T-helper 1 cell treated with Interleukin-12 subunit alpha and Interleukin-12 subunit beta and Interleukin-4 antibody, amounts not matched to agents 30 ng/mL and 1 ng/mL, for 36 hours (primary cell): ENCODE measurements around the gene RAB5B. TPM values are rescaled to one million over a fixed set of nuclear protein-coding genes. Genes with fewer than 3 reads are reported as not detected.

Experiments used
- intact Hi-C: fragments of 100-400 bp; cut with micrococcal nuclease; formaldehyde crosslinking; loops from one replicate; pipeline ENCODE4 v1.15.1; 2024
- total RNA-seq: library from RNA; stranded (reverse); gene quantifications from 2 replicates; pipeline ENCODE4 v1.2.3, GENCODE V29; 2022

The RAB5B gene
- total RNA-seq, 1 donor from 2014 or later, result 68.8 TPM

GRCh38 chr12:56010111-56010570 is 36.3 kb downstream of the RAB5B start:
- intact Hi-C loops, result no loop called here

DNA sequence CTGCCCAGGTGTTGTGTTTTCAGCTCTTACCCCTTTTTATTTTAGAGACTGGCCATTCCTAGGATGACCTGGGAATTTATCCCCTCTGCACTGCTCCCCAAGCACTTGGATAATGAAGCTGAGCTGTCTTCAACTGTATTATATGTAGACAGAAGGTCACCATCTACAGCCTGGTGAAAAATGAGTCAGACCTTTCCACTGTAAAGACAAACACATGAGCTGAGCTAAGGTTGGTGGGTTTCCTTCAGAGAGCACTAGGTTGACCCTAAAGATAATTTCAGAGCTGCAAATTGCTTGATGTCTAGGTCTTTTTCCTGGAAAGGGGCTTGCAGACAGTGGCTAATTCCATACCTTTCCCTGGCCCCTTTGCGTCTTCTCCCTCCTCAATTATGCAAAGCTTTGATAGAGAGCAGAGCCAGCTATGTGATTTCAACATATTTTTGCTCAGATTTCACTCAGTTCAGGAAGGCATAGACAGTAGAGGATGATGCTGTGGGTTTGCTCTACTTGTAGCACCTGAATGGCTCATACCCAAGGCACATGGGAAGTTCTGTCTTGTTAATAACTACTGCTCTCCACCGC is 37.7 kb downstream of the RAB5B start:
- intact Hi-C loops, result no loop called here

DNA sequence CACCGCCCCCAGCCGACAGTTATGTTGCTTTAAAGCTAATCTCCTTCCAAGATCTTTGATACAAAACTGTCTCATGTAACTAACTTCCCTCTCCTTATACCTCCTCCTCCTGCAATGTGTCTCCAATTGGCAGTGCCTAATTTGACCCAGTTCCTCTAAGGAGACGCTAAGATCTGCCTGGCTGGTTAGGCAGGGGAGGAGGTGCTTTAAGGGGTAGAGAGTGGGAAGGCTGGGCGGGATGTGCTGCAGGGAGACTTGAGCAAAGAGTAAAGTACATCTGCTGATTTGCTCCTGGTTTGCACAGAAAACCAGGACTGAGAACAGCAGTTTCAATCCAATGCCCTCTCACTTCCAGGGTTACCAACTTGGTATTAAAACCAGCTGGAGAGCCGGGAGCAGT is 39.6 kb downstream of the RAB5B start:
- intact Hi-C loops, result no loop called here

GRCh38 chr12:56014205-56014604 is 40.3 kb downstream of the RAB5B start:
- intact Hi-C loops, result no loop called here

- intact Hi-C loops, result no loop called here
Observed at GRCh38 chr12:56017181-56017580, 43.3 kb downstream of the RAB5B start.

DNA sequence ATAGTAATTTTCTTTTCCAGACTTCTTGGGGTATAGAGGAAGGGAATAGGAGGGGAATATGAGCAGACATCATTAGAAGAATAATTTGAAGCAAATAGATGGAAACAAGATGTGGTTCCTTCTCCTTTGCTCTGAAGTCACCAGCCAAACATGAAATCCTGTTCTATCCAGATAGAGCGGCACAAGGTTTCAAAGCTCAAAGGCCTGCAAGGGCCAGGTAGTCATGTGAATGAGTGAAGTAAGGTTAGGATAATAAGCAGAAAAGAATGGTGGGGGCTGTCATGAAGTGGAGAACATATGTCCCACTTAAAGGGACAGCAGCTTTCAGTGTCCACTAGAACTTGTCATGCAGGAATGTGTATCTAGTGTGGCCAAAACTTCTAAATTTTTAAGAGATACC is 44.5 kb downstream of the RAB5B start:
- intact Hi-C loops, result no loop called here

DNA sequence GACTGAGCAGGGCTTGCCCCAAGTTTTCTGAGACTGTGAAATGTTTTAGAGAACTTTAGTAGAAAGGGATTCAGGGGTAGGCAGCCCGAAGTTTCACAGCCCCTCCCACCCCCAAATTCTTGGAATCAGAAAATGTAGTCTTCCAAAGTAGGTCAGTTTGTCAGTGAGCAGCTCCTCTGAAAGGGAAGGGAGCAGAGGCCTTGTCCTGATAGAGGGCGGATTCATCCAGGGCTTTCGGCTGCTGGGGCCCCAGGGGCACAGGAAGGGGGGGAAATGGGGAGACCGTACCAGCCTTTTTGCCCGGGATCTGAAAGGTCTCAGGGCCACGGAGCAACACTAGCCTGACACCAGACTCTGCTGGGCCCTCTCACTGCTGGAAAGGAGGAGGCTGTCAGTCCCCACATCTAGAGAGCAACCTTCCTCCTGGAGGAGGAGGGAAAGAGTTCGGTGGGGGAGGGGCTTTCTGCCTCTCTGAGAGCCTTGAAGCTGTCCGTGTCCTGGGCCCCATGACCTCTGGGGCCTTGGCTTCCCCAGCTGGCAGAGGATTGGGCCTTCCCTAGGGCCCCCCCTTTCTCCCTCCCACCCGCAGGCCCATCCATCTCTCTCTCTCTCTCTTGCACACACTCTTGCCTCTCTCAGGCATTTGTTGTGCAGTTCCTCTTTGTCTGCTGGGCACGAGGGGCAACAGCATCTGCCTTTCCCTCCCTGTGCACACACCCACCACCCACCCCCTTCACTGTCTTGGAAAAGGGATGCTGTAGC is 46.7 kb downstream of the RAB5B start, which contains the start of gene IKZF4:
IKZF4 (plus strand) TSS at position 621 of the 762 bp plus-strand sequence. CDS start 451 bp downstream, outside the sequence.
- intact Hi-C loops, result loop anchor here (1.0 to 5.0 kb wide), 3 partner anchors 13 to 193 kb away; partner anchors contain the start of genes DNAJC14 and RPS26

- intact Hi-C loops, result loop anchor here (1.0 to 5.0 kb wide), 3 partner anchors 15 to 195 kb away; partner anchors contain the start of genes DNAJC14 and RPS26
Observed at GRCh38 chr12:56021889-56022497, 48.1 kb downstream of the RAB5B start.

- intact Hi-C loops, result loop anchor here (1.0 kb wide), 4 partner anchors 13 to 290 kb away; partner anchors contain the start of gene RPS26
Observed at GRCh38 chr12:56028511-56029165, 54.8 kb downstream of the RAB5B start.

DNA sequence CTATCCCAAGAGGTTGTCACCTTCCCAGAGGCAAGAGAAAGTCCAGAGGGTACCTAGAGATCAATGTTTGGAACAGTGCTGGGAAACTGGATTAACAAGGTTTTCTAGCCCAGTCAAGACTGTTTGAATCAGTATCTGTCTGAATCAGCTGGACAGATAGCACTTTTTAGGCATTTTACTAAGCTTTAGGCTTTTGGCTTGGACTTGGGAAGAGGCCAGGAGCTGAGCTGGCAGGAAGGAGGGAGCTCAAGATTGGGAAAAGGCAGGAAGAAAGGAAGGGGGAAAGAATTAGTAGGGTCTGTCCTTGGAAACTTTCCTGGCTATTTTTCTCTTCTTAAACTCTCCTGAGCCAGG is 55.3 kb downstream of the RAB5B start:
- intact Hi-C loops, result loop anchor here (1.0 kb wide), 4 partner anchors 12 to 291 kb away; partner anchors contain the start of gene RPS26

GRCh38 chr12:56029666-56030293 is 55.9 kb downstream of the RAB5B start:
- intact Hi-C loops, result loop anchor here (1.0 kb wide), 4 partner anchors 12 to 291 kb away; partner anchors contain the start of gene RPS26

GRCh38 chr12:56031987-56032386 is 58.1 kb downstream of the RAB5B start:
- intact Hi-C loops, result no loop called here

- intact Hi-C loops, result no loop called here
Observed at GRCh38 chr12:56034586-56035332, 60.9 kb downstream of the RAB5B start.

DNA sequence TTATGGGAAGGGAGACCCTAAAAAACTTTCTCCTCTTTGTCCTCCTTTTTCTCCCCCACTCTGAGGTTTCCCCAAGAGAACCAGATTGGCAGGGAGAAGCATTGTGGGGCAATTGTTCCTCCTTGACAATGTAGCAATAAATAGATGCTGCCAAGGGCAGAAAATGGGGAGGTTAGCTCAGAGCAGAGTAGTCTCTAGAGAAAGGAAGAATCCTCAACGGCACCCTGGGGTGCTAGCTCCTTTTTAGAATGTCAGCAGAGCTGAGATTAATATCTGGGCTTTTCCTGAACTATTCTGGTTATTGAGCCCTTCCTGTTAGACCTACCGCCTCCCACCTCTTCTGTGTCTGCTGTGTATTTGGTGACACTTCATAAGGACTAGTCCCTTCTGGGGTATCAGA is 63.3 kb downstream of the RAB5B start:
- intact Hi-C loops, result no loop called here

DNA sequence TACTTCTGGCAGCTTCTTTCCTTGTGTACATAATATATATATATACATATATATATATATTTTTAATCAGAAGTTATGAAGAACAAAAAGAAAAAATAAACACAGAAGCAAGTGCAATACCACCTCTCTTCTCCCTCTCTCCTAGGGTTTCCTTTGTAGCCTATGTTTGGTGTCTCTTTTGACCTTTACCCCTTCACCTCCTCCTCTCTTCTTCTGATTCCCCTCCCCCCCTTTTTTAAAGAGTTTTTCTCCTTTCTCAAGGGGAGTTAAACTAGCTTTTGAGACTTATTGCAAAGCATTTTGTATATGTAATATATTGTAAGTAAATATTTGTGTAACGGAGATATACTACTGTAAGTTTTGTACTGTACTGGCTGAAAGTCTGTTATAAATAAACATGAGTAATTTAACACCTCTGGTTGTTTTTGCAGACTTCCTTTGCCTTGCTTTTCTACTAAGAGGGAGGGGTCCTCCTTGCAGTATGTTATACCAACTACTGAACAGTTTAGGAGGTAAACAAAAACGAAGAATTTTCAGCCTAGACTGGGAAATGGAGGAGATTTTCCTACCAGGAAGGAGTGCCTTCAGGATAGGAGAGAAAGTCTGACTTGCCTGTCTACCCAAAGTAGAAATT is 64.3 kb downstream of the RAB5B start:
- intact Hi-C loops, result no loop called here

DNA sequence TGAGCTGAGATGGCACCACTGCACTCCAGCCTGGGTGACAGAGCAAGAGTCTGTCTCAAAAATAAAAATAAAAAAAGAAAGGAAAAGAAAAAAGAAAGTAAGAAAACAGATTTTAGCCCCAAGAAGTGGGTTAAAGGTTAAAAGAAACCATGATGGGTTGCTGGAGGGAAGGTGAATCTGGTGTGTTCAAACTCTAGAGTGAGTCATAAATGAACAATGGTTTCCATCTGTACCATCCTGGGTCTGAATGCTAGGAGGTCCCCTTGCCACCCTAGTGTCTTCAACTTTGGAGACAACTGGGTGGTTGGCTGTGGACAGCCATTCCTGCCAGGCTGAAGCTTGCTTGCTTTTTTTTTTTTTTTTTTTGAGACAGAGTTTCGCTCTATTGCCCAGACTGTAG is 66.3 kb downstream of the RAB5B start:
- intact Hi-C loops, result loop anchor here (2.0 to 5.0 kb wide), 4 partner anchors 19 to 427 kb away; partner anchors contain the start of genes ANKRD52, IKZF4, PYM1 and SPRYD4

DNA sequence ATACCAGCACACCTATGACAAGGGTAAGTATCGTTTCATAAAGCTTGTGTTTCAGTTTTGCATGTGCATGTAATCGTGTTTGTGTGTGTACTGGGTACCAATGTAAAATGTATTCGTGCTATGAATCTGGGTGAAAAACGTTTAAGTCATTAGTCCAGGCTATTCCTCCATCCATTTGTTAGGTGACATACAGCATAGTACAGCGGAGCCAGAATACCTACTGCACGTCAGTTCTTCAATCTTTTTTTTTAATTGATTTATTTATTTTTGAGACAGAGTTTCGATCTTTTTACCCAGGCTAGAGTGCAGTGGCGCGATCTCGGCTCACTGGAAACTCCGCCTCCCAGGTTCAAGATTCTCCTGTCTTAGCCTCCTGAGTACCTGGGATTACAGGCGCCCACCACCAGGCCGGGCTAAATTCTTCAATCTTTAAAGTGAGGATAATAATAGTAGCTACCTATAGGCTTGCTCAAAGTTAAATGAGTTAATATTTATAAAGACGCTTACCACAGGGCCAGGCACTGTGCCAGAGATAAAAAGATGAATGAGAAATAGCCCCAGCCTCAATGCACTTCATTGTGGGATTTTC is 67.2 kb downstream of the RAB5B start:
- intact Hi-C loops, result loop anchor here (1.0 to 5.0 kb wide), 19 partner anchors 12 to 647 kb away; partner anchors contain the start of genes ANKRD52, CS, DNAJC14 and IKZF4

- intact Hi-C loops, result loop anchor here (1.0 to 5.0 kb wide), 19 partner anchors 12 to 647 kb away; partner anchors contain the start of genes ANKRD52, CS, DNAJC14 and IKZF4
Observed at GRCh38 chr12:56041552-56042429, 67.9 kb downstream of the RAB5B start, which contains the start of gene RPS26. Gene RPS26, plus strand, starts transcription at chr12:56041918. Its CDS starts 249 bp downstream, at chr12:56042167.
